BLaER1 treated with 17β-estradiol and CSF1 and Interleukin-3, amounts not matched to agents 10 nM and 100 nM (cell line): Measurements from ENCODE around the gene CRYBA2.

ENCODE experiments used
- H3K27ac ChIP-seq, 11 experiments: shearing (Covaris generic); formaldehyde crosslinking; 2 replicates each; pipeline ENCODE4 v1.8.1; 2022
- H3K27me3 ChIP-seq, 11 experiments: shearing (Covaris generic); formaldehyde crosslinking; 2 replicates each; pipeline ENCODE4 v1.8.1; 2022
- H3K36me3 ChIP-seq, 11 experiments: shearing (Covaris generic); formaldehyde crosslinking; 2 replicates each; pipeline ENCODE4 v1.8.1; 2022
- H3K4me1 ChIP-seq, 10 experiments: shearing (Covaris generic); formaldehyde crosslinking; 2 replicates each; pipeline ENCODE4 v1.8.1; 2022
- H3K4me2 ChIP-seq, 11 experiments: shearing (Covaris generic); formaldehyde crosslinking; 2 replicates each; pipeline ENCODE4 v1.8.1; 2022
- H3K4me3 ChIP-seq, 10 experiments: shearing (Covaris generic); formaldehyde crosslinking; 2 replicates each; pipeline ENCODE4 v1.8.1; 2022
- H3K9ac ChIP-seq, 11 experiments: shearing (Covaris generic); formaldehyde crosslinking; 2 replicates each; pipeline ENCODE4 v1.8.1; 2022
- H3K9me3 ChIP-seq, 11 experiments: shearing (Covaris generic); formaldehyde crosslinking; replicated peaks in 1 of 11; 2 replicates each; pipeline ENCODE4 v1.8.1; 2022
- H4K20me1 ChIP-seq, 11 experiments: shearing (Covaris generic); formaldehyde crosslinking; 2 replicates each; pipeline ENCODE4 v1.8.1; 2022
- Cebpa-rat ChIP-seq, 11 experiments: shearing (Covaris generic); IDR thresholded peaks; 2 replicates each; pipeline ENCODE4 v1.8.1; 2022

CRYBA2 gene

DNA sequence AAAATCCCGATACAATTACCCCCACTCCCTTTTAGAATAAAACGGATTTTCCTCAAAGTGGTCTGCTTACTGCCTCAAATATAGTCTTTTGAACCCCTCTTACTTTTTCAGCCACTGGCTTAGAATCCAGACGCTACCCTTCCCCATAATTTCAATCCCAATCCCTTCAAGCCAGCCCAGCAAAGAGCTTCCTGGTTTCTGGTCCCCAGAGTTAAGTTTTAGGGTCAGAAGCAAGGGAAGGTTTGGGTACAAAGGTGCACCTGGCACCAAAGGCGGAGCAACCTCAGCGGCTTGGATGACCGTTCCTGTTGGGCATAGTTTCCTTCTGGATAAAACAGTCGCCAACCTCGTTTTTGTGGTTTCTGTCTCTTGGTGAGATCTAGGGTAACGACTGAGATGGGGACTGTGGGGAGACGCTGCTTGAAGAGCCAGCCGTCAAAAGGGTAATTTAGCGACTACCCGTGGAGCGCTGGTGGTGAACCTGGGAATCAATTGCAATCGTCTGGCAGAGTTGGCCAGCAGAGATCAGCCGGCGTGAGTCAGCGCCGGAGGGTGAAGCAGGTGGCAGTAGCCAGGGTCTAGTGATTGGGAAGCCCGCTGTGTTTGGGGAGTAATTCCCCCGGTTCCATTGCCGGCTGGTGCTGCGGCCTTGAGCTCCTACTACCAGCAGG lies 9.8 kb downstream of the CRYBA2 start:
- Histone ChIP-seq H3K27ac (no peak overlapping the region), H3K4me2 (no peak overlapping the region), H3K4me1 (peaks cover 8 to 16% (median 10%) of the 10 kb centered on the region in 10 experiments; a peak in 16 of 20 replicates)

GRCh38 chr2:218982586-218983262 lies 10.5 kb downstream of the CRYBA2 start:
- H3K4me3 ChIP-seq: no peak overlapping the region

More for the DNA sequence above, 9.8 kb downstream of the CRYBA2 start:
- TF ChIP-seq Cebpa-rat (IDR thresholded peaks at IDR 0.05): no peak
- Histone ChIP-seq H3K4me3 (peak overlapping the region in 1 of 10 experiments; percentile 51; a peak in 1 of 20 replicates), H3K36me3 (no peaks in the 10 kb centered on the region), H3K27me3 (peaks cover 86 to 100% (median 96%) of the 10 kb centered on the region in 11 experiments), H3K9ac (no peak overlapping the region), H3K9me3 (peaks cover 0 to 10% (median 5%) of the 10 kb centered on the region in 11 experiments; a peak in 7 of 22 replicates), H4K20me1 (peaks cover 0 to 79% (median 55%) of the 10 kb centered on the region in 11 experiments; a peak in 16 of 22 replicates)

GRCh38 chr2:218981881-218982585 lies 11.2 kb downstream of the CRYBA2 start:
- Histone ChIP-seq H3K27ac (no peak overlapping the region), H3K4me1 (peaks cover 8 to 16% (median 10%) of the 10 kb centered on the region in 10 experiments; a peak in 16 of 20 replicates), H3K36me3 (no peaks in the 10 kb centered on the region), H3K27me3 (peaks cover 72 to 99% (median 94%) of the 10 kb centered on the region in 11 experiments), H4K20me1 (peaks cover 0 to 67% (median 48%) of the 10 kb centered on the region in 11 experiments; a peak in 16 of 22 replicates), H3K9ac (no peak overlapping the region), H3K4me2 (no peak overlapping the region), H3K4me3 (no peak overlapping the region), H3K9me3 (peaks cover 0 to 10% (median 5%) of the 10 kb centered on the region in 11 experiments; a peak in 7 of 22 replicates)
- TF ChIP-seq Cebpa-rat (IDR thresholded peaks at IDR 0.05): no peak

More at GRCh38 chr2:218982586-218983262, 10.5 kb downstream of the CRYBA2 start:
- H3K27ac ChIP-seq: no peak overlapping the region
- no peak for TF ChIP-seq Cebpa-rat (IDR thresholded peaks at IDR 0.05)
- H3K27me3 ChIP-seq: peaks cover 79 to 99% (median 94%) of the 10 kb centered on the region in 11 experiments
- H3K9me3 ChIP-seq: peaks cover 0 to 10% (median 5%) of the 10 kb centered on the region in 11 experiments; a peak in 7 of 22 replicates
- H4K20me1 ChIP-seq: peaks cover 0 to 72% (median 53%) of the 10 kb centered on the region in 11 experiments; a peak in 16 of 22 replicates
- H3K36me3 ChIP-seq: no peaks in the 10 kb centered on the region
- no peak overlapping the region for H3K4me2 ChIP-seq
- no peak overlapping the region for H3K9ac ChIP-seq
- H3K4me1 ChIP-seq: peaks cover 8 to 16% (median 10%) of the 10 kb centered on the region in 10 experiments; a peak in 16 of 20 replicates

- no peak for TF ChIP-seq Cebpa-rat (IDR thresholded peaks at IDR 0.05)
- Histone ChIP-seq H3K36me3 (no peaks in the 10 kb centered on the region), H3K9ac (no peak overlapping the region), H3K4me2 (no peak overlapping the region), H3K27me3 (peaks cover 66 to 99% (median 93%) of the 10 kb centered on the region in 11 experiments), H3K4me3 (no peak overlapping the region), H4K20me1 (peaks cover 0 to 61% (median 47%) of the 10 kb centered on the region in 11 experiments; a peak in 16 of 22 replicates), H3K27ac (no peak overlapping the region), H3K9me3 (peaks cover 0 to 10% (median 5%) of the 10 kb centered on the region in 11 experiments; a peak in 7 of 22 replicates), H3K4me1 (peaks cover 8 to 16% (median 10%) of the 10 kb centered on the region in 10 experiments; a peak in 16 of 20 replicates)
Observed at GRCh38 chr2:218981390-218981880, 11.8 kb downstream of the CRYBA2 start.

DNA sequence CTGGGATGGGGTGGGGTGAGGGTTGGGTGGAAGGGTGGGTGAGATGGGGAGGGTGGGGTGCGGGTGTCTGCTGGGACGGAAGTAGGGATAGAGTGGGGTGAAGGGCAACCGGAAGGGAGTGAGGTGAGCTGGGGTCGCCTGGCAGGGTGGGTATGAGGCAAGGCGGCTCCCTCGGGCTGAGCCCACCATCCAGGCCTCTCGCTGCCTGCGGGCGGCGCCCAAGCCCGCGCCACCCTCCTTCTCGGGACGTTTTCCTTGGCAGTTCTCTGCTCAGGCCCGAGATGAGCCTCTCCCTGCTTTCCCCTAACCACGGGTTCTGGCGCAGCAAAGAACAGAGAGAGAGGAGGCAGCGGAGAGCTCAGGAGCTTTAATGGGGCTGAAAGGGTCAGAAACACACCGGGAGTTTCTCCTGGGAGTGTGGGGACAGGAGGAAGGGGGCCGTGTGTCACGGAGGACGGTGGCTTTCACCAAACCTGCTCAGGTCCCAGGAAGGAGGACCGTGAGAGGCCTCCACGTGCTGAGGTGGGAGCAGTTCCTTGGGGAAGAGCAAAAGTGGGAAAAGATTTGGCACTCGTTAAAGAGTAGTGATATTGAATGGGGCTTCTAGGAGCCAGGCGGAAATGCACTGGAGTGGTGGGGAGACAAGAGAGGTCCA lies 12.4 kb downstream of the CRYBA2 start:
- peaks cover 0 to 10% (median 5%) of the 10 kb centered on the region in 11 experiments; a peak in 7 of 22 replicates for H3K9me3 ChIP-seq
- H3K4me3 ChIP-seq: no peak overlapping the region
- no peak overlapping the region for H3K4me2 ChIP-seq
- peaks cover 60 to 99% (median 92%) of the 10 kb centered on the region in 11 experiments for H3K27me3 ChIP-seq
- H4K20me1 ChIP-seq: peaks cover 0 to 55% (median 42%) of the 10 kb centered on the region in 11 experiments; a peak in 16 of 22 replicates
- no peak for TF ChIP-seq Cebpa-rat (IDR thresholded peaks at IDR 0.05)
- H3K4me1 ChIP-seq: peaks cover 8 to 16% (median 10%) of the 10 kb centered on the region in 10 experiments; a peak in 16 of 20 replicates
- no peak overlapping the region for H3K27ac ChIP-seq
- no peaks in the 10 kb centered on the region for H3K36me3 ChIP-seq
- H3K9ac ChIP-seq: no peak overlapping the region

DNA sequence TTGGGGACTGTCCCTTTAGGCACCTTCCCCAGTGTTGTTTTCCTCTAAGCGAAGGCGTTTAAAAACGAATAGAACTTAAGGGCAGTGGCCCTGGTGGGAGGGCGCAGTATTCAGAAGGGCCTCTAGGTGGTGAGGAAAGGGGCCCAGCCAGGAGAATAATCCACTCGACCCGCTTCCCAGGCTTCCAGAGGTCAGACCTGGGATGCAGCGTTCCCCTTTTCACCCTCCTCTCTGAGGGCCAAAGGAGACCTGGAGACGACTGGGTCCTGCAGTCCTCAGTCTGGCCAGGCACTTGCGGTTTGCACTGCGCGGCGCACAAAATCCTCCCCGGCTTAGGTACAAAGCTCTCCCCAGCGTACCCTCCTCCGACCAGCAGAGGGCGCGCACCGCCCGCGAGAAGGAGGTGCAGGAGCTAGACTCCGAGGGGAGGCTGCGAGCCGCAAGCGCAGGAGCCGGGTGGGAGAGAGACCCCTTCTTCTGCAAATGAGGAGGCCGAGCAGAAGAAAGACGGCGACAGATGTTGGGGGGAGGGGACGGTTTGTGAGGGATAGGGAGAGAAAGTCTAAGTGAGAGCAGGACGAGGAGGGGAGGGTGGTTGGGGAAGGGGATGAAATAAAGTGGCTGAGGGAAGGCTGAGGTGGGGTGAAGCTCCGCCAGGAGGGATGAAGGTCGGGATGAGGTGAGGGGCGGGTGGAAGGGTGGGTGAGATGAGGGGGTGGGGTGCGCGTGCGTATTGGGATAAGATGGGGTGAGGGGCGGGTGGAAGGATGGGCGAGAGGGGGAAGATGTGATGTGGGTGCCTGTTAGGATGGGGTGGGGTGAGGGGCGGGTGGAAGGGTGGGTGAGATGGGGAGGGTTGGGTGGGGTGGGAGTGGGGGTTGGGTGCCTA lies 13.1 kb downstream of the CRYBA2 start:
- H3K27me3 ChIP-seq: peaks cover 53 to 99% (median 90%) of the 10 kb centered on the region in 11 experiments
- no peaks in the 10 kb centered on the region for H3K36me3 ChIP-seq
- peaks cover 0 to 10% (median 5%) of the 10 kb centered on the region in 11 experiments; a peak in 7 of 22 replicates for H3K9me3 ChIP-seq
- H3K4me1 ChIP-seq: peaks cover 8 to 16% (median 10%) of the 10 kb centered on the region in 10 experiments; a peak in 16 of 20 replicates
- H4K20me1 ChIP-seq: peaks cover 0 to 48% (median 36%) of the 10 kb centered on the region in 11 experiments; a peak in 16 of 22 replicates
- TF ChIP-seq Cebpa-rat (IDR thresholded peaks at IDR 0.05): no peak
- H3K4me3 ChIP-seq: peak overlapping the region in 7 of 10 experiments; percentile 1 to 52 (median 12); a peak in 6 of 20 replicates
- H3K4me2 ChIP-seq: peak overlapping the region; percentile 51 to 83 (median 64)
- H3K27ac ChIP-seq: no peak overlapping the region
- H3K9ac ChIP-seq: no peak overlapping the region

DNA sequence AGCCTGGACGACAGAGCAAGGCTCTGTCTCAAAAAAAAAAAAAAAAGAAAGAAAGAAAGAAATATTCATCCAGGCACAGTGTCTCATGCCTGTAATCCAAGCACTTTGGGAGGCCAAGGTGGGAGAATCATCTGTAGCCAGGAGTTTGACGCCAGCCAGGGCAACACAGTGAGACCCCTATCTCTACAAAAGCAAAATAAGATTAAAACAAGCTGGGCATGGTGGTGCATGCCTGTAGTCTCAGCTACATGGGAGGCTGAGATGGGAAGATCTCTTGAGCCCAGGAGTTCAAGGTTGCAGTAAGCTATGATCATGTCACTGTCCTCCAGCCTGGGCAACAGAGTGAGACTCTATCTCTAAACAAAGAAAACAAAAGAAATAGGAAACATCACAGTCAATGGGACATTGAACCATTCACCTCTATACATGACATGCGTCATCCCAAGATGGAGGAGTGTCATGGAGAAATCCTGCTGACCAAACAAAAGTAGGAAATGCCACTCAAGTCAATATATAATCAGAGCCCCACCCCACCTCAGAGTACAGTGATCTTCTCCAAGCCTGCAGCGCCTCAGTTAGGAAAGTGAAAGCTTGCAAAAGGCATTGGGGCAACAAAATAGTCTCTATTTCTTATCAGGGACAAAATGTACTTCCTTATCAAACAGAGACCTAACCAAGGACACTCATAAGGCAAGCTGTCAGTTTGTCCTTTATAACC lies 18.0 kb downstream of the CRYBA2 start:
- H3K4me1 ChIP-seq: no peaks in the 10 kb centered on the region
- H3K9me3 ChIP-seq: no peaks in the 10 kb centered on the region
- H3K27ac ChIP-seq: no peak overlapping the region
- H3K9ac ChIP-seq: no peak overlapping the region
- no peaks in the 10 kb centered on the region for H3K36me3 ChIP-seq
- peaks cover 9 to 70% (median 59%) of the 10 kb centered on the region in 11 experiments; a peak in 21 of 22 replicates for H3K27me3 ChIP-seq
- H4K20me1 ChIP-seq: peaks cover 0 to 6% (median 0%) of the 10 kb centered on the region in 11 experiments; a peak in 6 of 22 replicates
- H3K4me3 ChIP-seq: no peak overlapping the region
- TF ChIP-seq Cebpa-rat (IDR thresholded peaks at IDR 0.05): no peak
- no peak overlapping the region for H3K4me2 ChIP-seq
